H9 (cell line): Measurements from ENCODE around the gene NLE1. TPM values are rescaled to one million over a fixed set of nuclear protein-coding genes. Genes with fewer than 3 reads are reported as not detected.

Source experiments
- DNase-seq: peaks from one replicate; pipeline ENCODE4 v3.0.0-alpha.2; 2017
- H2AFZ ChIP-seq: one replicate; pipeline ENCODE4 v1.6.1; 2013; ENCODE audit warnings: mild to moderate bottlenecking, low read length, control low read depth, moderate library complexity
- H2AK5ac ChIP-seq: 2 replicates; pipeline ENCODE4 v1.6.1; 2013; ENCODE audit warnings: low read length, control low read depth, mixed read lengths; ENCODE audit not compliant: insufficient read length
- H2BK120ac ChIP-seq: one replicate; pipeline ENCODE4 v1.6.1; 2013; ENCODE audit warnings: low read depth, mild to moderate bottlenecking, low read length, control low read depth, inconsistent platforms; ENCODE audit not compliant: poor library complexity, severe bottlenecking
- H2BK12ac ChIP-seq: 2 replicates; pipeline ENCODE4 v1.6.1; 2013; ENCODE audit warnings: low read length, control low read depth, mixed read lengths, low read depth; ENCODE audit not compliant: insufficient read length
- H2BK15ac ChIP-seq: 2 replicates; pipeline ENCODE4 v1.6.1; 2013; ENCODE audit warnings: low read depth, low read length, control low read depth
- H2BK20ac ChIP-seq: one replicate; pipeline ENCODE4 v1.6.1; 2013; ENCODE audit warnings: low read depth, mild to moderate bottlenecking, low read length, control low read depth, inconsistent platforms; ENCODE audit not compliant: poor library complexity, severe bottlenecking
- H2BK5ac ChIP-seq: 2 replicates; pipeline ENCODE4 v1.6.1; 2013; ENCODE audit warnings: low read length, control low read depth, mixed read lengths; ENCODE audit not compliant: insufficient read length
- H3K14ac ChIP-seq: 2 replicates; pipeline ENCODE4 v1.6.1; 2013; ENCODE audit warnings: low read length, control low read depth; ENCODE audit not compliant: insufficient read depth
- H3K18ac ChIP-seq: 2 replicates; pipeline ENCODE4 v1.6.1; 2013; ENCODE audit warnings: low read depth, mild to moderate bottlenecking, mixed read lengths, low read length, control low read depth; ENCODE audit not compliant: insufficient read length
- H3K23ac ChIP-seq: 2 replicates; pipeline ENCODE4 v1.6.1; 2013; ENCODE audit warnings: low read length, control low read depth, mixed read lengths, low read depth; ENCODE audit not compliant: insufficient read length
- H3K23me2 ChIP-seq: 2 replicates; pipeline ENCODE4 v1.6.1; 2013; ENCODE audit warnings: low read depth, mild to moderate bottlenecking, mixed read lengths, low read length, control low read depth; ENCODE audit not compliant: insufficient read length, poor library complexity, severe bottlenecking
- H3K27ac ChIP-seq: 2 replicates; pipeline ENCODE4 v1.5.1; 2013; ENCODE audit warnings: low read length, control low read depth, mixed read lengths, low read depth; ENCODE audit not compliant: insufficient read length
- H3K27me3 ChIP-seq: 2 replicates; pipeline ENCODE4 v1.6.1; 2013; ENCODE audit warnings: low read length, control low read depth, inconsistent platforms; ENCODE audit not compliant: insufficient read depth
- H3K4ac ChIP-seq: 2 replicates; pipeline ENCODE4 v1.6.1; 2013; ENCODE audit warnings: low read depth, mild to moderate bottlenecking, control low read depth, inconsistent platforms, low read length, moderate library complexity
- H3K4me1 ChIP-seq: 2 replicates; pipeline ENCODE4 v1.6.1; 2013; ENCODE audit warnings: low read length, control low read depth, inconsistent platforms; ENCODE audit not compliant: insufficient read depth
- H3K4me2 ChIP-seq: 2 replicates; pipeline ENCODE4 v1.6.1; 2013; ENCODE audit warnings: low read length, control low read depth, mixed read lengths; ENCODE audit not compliant: insufficient read length, insufficient read depth
- H3K56ac ChIP-seq: 2 replicates; pipeline ENCODE4 v1.6.1; 2013; ENCODE audit warnings: low read depth, mild to moderate bottlenecking, mixed read lengths, low read length, control low read depth; ENCODE audit not compliant: insufficient read length
- H3K79me1 ChIP-seq: 2 replicates; pipeline ENCODE4 v1.6.1; 2013; ENCODE audit warnings: low read depth, mild to moderate bottlenecking, moderate library complexity, low read length, control low read depth, inconsistent platforms; ENCODE audit not compliant: insufficient read depth, poor library complexity, severe bottlenecking
- H3K79me2 ChIP-seq: 2 replicates; pipeline ENCODE4 v1.6.1; 2013; ENCODE audit warnings: low read length, control low read depth, inconsistent platforms; ENCODE audit not compliant: insufficient read depth
- H3K9ac ChIP-seq: 2 replicates; pipeline ENCODE4 v1.6.1; 2013; ENCODE audit warnings: low read length, control low read depth, mixed read lengths; ENCODE audit not compliant: insufficient read length; ENCODE audit errors: extremely low read depth
- H3K9me3 ChIP-seq: one replicate; pipeline ENCODE4 v1.6.1; 2013; ENCODE audit warnings: low read depth, low read length, inconsistent platforms; ENCODE audit not compliant: control insufficient read depth
- H3T11ph ChIP-seq: one replicate; pipeline ENCODE4 v1.6.1; 2013; ENCODE audit warnings: mild to moderate bottlenecking, low read length, control low read depth, inconsistent platforms
- H4K20me1 ChIP-seq: one replicate; pipeline ENCODE4 v1.6.1; 2013; ENCODE audit not compliant: control insufficient read depth, insufficient read length, insufficient read depth
- H4K5ac ChIP-seq: 2 replicates; pipeline ENCODE4 v1.6.1; 2013; ENCODE audit warnings: low read depth, mild to moderate bottlenecking, mixed read lengths, low read length, control low read depth; ENCODE audit not compliant: insufficient read length
- H4K8ac ChIP-seq: replicated peaks from 2 replicates; pipeline ENCODE4 v1.6.1; 2013; ENCODE audit warnings: low read length, control low read depth, mixed read lengths, low read depth; ENCODE audit not compliant: insufficient read length
- H4K91ac ChIP-seq: 2 replicates; pipeline ENCODE4 v1.6.1; 2013; ENCODE audit warnings: low read depth, mild to moderate bottlenecking, moderate library complexity, mixed read lengths, low read length, control low read depth; ENCODE audit not compliant: insufficient read length
- H3K27ac Mint-ChIP-seq, 3 experiments: 2 replicates in 2 of 3; 3 replicates in 1 of 3; pipeline ENCODE4 v1.8.0; 2020 to 2021; ENCODE audit warnings: mixed read lengths in 3 of 3, mild to moderate bottlenecking in 1 of 3, moderate library complexity in 1 of 3
- H3K27me3 Mint-ChIP-seq: 2 replicates; pipeline ENCODE4 v1.8.0; 2021; ENCODE audit warnings: low read depth, mild to moderate bottlenecking, moderate library complexity, mixed read lengths
- H3K36me3 Mint-ChIP-seq, 3 experiments: 2 replicates in 2 of 3; 3 replicates in 1 of 3; pipeline ENCODE4 v1.8.0; 2020 to 2021; ENCODE audit warnings: low read depth in 3 of 3, mixed read lengths in 3 of 3; ENCODE audit not compliant: insufficient read depth in 1 of 3
- H3K4me1 Mint-ChIP-seq, 2 experiments: 2 replicates each; pipeline ENCODE4 v1.8.0; 2020; ENCODE audit warnings: mixed read lengths in 2 of 2
- H3K4me3 Mint-ChIP-seq, 2 experiments: 2 replicates in 1 of 2; 3 replicates in 1 of 2; pipeline ENCODE4 v1.8.0; 2020 to 2021; ENCODE audit warnings: mild to moderate bottlenecking in 2 of 2, mixed read lengths in 2 of 2, moderate library complexity in 1 of 2
- H3K9me3 Mint-ChIP-seq, 2 experiments: 2 replicates in 1 of 2; 3 replicates in 1 of 2; pipeline ENCODE4 v1.8.0; 2020; ENCODE audit warnings: mild to moderate bottlenecking in 2 of 2, mixed read lengths in 2 of 2, moderate library complexity in 1 of 2
- CTCF ChIP-seq: fragments of 200-600 bp; sonication (generic); conservative IDR thresholded peaks from 3 replicates; pipeline ENCODE4 v1.8.0; 2021; ENCODE audit warnings: antibody characterized with exemption, mild to moderate bottlenecking
- WGBS: extraction: QIAGEN DNeasy Blood & Tissue Kit; methylation state at CpG from one replicate; pipeline ENCODE4 v1.1.7; 2013; ENCODE audit warnings: missing lambda C conversion rate, low lambda C conversion rate, mixed read lengths; ENCODE audit not compliant: insufficient read length; ENCODE audit errors: extremely low coverage; 5-methylcytosine and 5-hydroxymethylcytosine counted together
- total RNA-seq: library from RNA; stranded (reverse); gene quantifications from 2 replicates; pipeline ENCODE4 v1.2.1, GENCODE V29; 2021

Gene NLE1
- total RNA-seq, 1 experiment from 2014 or later = 43.9 TPM

GRCh38 chr17:35171834-35172233 lies 29.7 kb upstream of the NLE1 start:
- no peaks in the 10 kb centered on the region for H3K9me3 Mint-ChIP-seq
- Histone ChIP-seq H3K4me1 (no peaks in the 10 kb centered on the region), H3T11ph (no peak overlapping the region), H3K4me2 (no peak overlapping the region), H2BK120ac (no peak overlapping the region), H3K9ac (no peak overlapping the region), H3K9me3 (no peaks in the 10 kb centered on the region), H4K8ac (no peak overlapping the region), H4K5ac (no peak overlapping the region), H3K23ac (no peak overlapping the region), H3K23me2 (no peaks in the 10 kb centered on the region), H3K4ac (no peak overlapping the region), H3K14ac (no peak overlapping the region), H2BK5ac (no peak overlapping the region), H3K27ac (no peak overlapping the region), H2BK20ac (no peak overlapping the region), H3K79me2 (no peaks in the 10 kb centered on the region), H2AK5ac (no peak overlapping the region), H3K18ac (no peak overlapping the region), H2BK15ac (no peak overlapping the region), H2BK12ac (no peak overlapping the region), H3K79me1 (no peaks in the 10 kb centered on the region), H4K20me1 (no peaks in the 10 kb centered on the region), H4K91ac (no peak overlapping the region), H3K27me3 (no peaks in the 10 kb centered on the region), H2AFZ (no peak overlapping the region), H3K56ac (no peak overlapping the region)
- H3K4me3 Mint-ChIP-seq = no peak overlapping the region
- H3K27me3 Mint-ChIP-seq = peaks cover 6% of the 10 kb centered on the region
- no CpG with 5 or more reads among the region's 2 CpGs for WGBS
- TF ChIP-seq CTCF = no peak
- no peak for DNase-seq
- H3K4me1 Mint-ChIP-seq = no peaks in the 10 kb centered on the region
- no peaks in the 10 kb centered on the region; a peak in 1 of 7 replicates for H3K36me3 Mint-ChIP-seq
- H3K27ac Mint-ChIP-seq = no peak overlapping the region
